Right renal cortex interstitium (tissue), 3 donors: ENCODE results near the gene SPARCL1. TPM values are rescaled to one million over a fixed set of nuclear protein-coding genes. Genes with fewer than 3 reads are reported as not detected.
"Not testable (repeated sequence)": the region's sequence is repeated elsewhere in the genome, so short reads cannot be mapped to it uniquely, and the experiment has no call there.

ENCODE experiments used
- DNase-seq, 3 donors: peaks; one replicate each; pipeline ENCODE4 v3.0.0-alpha.2; 2013; ENCODE audit warnings: low read depth in 3 of 3, low spot score in 2 of 3
- polyA plus RNA-seq, 3 donors: library from polyadenylated mRNA; unstranded; fragments of 120-200 nt; gene quantifications; one replicate each; pipeline ENCODE4 v1.2.1, GENCODE V29; 2013; ENCODE audit not compliant: insufficient read length in 3 of 3

The SPARCL1 gene
- polyA plus RNA-seq: 10 to 100 TPM in 2 of 3 donors, 1 to 10 TPM in 1; 8.6 to 25.5 (median 11.6) TPM

GRCh38 chr4:87529187-87529586 lies at the start of gene SPARCL1:
Gene SPARCL1 (minus strand): TSS chr4:87529376. CDS start chr4:87499574, 29,802 bp downstream.
- no peak for DNase-seq

GRCh38 chr4:87575983-87576382 lies 46.8 kb upstream of the SPARCL1 start:
- DNase-seq: no peak

GRCh38 chr4:87575408-87575807 lies 46.2 kb upstream of the SPARCL1 start:
- no peak for DNase-seq

GRCh38 chr4:87574996-87575395 lies 45.8 kb upstream of the SPARCL1 start:
- no peak for DNase-seq

- not testable (repeated sequence) for DNase-seq
Measured at GRCh38 chr4:87574376-87574775, 45.2 kb upstream of the SPARCL1 start.

GRCh38 chr4:87570290-87570805 lies 41.2 kb upstream of the SPARCL1 start:
- DNase-seq: no peak

- DNase-seq: no peak
Measured at GRCh38 chr4:87567191-87567590, 38.0 kb upstream of the SPARCL1 start.

GRCh38 chr4:87566276-87566675 lies 37.1 kb upstream of the SPARCL1 start:
- DNase-seq: no peak

GRCh38 chr4:87565746-87566145 lies 36.6 kb upstream of the SPARCL1 start:
- no peak for DNase-seq

GRCh38 chr4:87560802-87561201 lies 31.6 kb upstream of the SPARCL1 start:
- DNase-seq: no peak

GRCh38 chr4:87559090-87559837 lies 30.1 kb upstream of the SPARCL1 start:
- DNase-seq: no peak

- DNase-seq: no peak
Measured at GRCh38 chr4:87557348-87557747, 28.2 kb upstream of the SPARCL1 start.

- DNase-seq: no peak
Measured at GRCh38 chr4:87555773-87556619, 26.8 kb upstream of the SPARCL1 start.

GRCh38 chr4:87553182-87553581 lies 24.0 kb upstream of the SPARCL1 start:
- DNase-seq: no peak

- DNase-seq: no peak
Measured at GRCh38 chr4:87551361-87551760, 22.2 kb upstream of the SPARCL1 start.

GRCh38 chr4:87547016-87547708 lies 18.0 kb upstream of the SPARCL1 start:
- no peak for DNase-seq

GRCh38 chr4:87545052-87545451 lies 15.9 kb upstream of the SPARCL1 start:
- no peak for DNase-seq

- no peak for DNase-seq
Measured at GRCh38 chr4:87543835-87544461, 14.8 kb upstream of the SPARCL1 start.

- no peak for DNase-seq
Measured at GRCh38 chr4:87542734-87543312, 13.6 kb upstream of the SPARCL1 start.
